Neural progenitor cell (in vitro differentiated cells): ENCODE measurements around the gene QRFP.

Source experiments
- EZH2 ChIP-seq: fragments of 200-600 bp; sonication (generic); IDR thresholded peaks from 2 replicates; pipeline ENCODE4 v1.6.1; 2017; ENCODE audit warnings: antibody characterized with exemption, mild to moderate bottlenecking, moderate library complexity
- TF ChIP-seq, protein P1 (sequence below): fragments of 200-600 bp; sonication (generic); IDR thresholded peaks from 2 replicates; pipeline ENCODE4 v1.5.1; 2017; ENCODE audit warnings: antibody characterized with exemption, mild to moderate bottlenecking

DNA sequence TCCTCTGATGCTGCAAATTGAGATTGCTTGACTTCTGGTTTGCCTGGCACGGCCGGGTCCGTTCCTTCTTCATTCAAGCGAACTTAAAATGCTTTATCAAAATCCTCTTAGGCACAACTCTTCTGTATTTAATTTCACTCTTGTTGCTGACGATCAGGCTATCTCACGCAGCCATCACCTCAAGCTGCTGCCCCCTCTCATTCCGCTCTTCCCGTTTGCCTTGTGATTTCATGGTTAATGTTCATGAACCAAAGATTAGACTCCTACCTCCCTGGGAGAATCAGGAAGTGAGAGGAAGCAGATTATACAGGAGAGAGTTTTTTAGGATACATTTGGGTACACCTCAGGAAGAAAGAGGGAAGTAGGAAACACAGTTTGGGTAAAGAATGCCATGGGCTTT is 22.6 kb downstream of the QRFP start:
- TF ChIP-seq, protein P1, sequence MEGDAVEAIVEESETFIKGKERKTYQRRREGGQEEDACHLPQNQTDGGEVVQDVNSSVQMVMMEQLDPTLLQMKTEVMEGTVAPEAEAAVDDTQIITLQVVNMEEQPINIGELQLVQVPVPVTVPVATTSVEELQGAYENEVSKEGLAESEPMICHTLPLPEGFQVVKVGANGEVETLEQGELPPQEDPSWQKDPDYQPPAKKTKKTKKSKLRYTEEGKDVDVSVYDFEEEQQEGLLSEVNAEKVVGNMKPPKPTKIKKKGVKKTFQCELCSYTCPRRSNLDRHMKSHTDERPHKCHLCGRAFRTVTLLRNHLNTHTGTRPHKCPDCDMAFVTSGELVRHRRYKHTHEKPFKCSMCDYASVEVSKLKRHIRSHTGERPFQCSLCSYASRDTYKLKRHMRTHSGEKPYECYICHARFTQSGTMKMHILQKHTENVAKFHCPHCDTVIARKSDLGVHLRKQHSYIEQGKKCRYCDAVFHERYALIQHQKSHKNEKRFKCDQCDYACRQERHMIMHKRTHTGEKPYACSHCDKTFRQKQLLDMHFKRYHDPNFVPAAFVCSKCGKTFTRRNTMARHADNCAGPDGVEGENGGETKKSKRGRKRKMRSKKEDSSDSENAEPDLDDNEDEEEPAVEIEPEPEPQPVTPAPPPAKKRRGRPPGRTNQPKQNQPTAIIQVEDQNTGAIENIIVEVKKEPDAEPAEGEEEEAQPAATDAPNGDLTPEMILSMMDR = no peak
- TF ChIP-seq EZH2 = no peak
